Natural killer cell (primary cell): ENCODE results near the gene RUSC1. TPM values are rescaled to one million over a fixed set of nuclear protein-coding genes. Genes with fewer than 3 reads are reported as not detected.
A peak's percentile ranks its signal among the peaks of the same experiment; 100 is the strongest.

Source experiments
- ATAC-seq, 3 donors: fragments of 150-1000 bp in 2 of 3; fragments of 200-7000 bp in 1 of 3; cut with Tn5 transposase; 1 replicate in 1 of 3; 2 replicates in 2 of 3; pipeline ENCODE4 v1.10.0; 2021; ENCODE audit warnings: mild to moderate bottlenecking in 2 of 3, moderate library complexity in 2 of 3
- DNase-seq, 2 donors: peaks; one replicate each; pipeline versions ENCODE4 v3.0.0 to v3.0.0-alpha.2; 2013 to 2021; ENCODE audit warnings: mixed read lengths in 1 of 2
- H3K27ac ChIP-seq: one replicate; pipeline ENCODE4 v1.5.1; 2013; ENCODE audit warnings: mild to moderate bottlenecking, low read length
- H3K27me3 ChIP-seq: one replicate; pipeline ENCODE4 v1.6.1; 2013; ENCODE audit warnings: low read length; ENCODE audit not compliant: control insufficient read depth, insufficient read depth
- H3K36me3 ChIP-seq: one replicate; pipeline ENCODE4 v1.6.1; 2013; ENCODE audit warnings: low read length; ENCODE audit not compliant: control insufficient read depth, insufficient read depth
- H3K4me1 ChIP-seq: one replicate; pipeline ENCODE4 v1.6.1; 2013; ENCODE audit warnings: low read length; ENCODE audit not compliant: control insufficient read depth, insufficient read depth
- H3K4me3 ChIP-seq: one replicate; pipeline ENCODE4 v1.5.1; 2013; ENCODE audit warnings: low read length
- H3K9me3 ChIP-seq: one replicate; pipeline ENCODE4 v1.6.1; 2013; ENCODE audit warnings: low read length; ENCODE audit not compliant: control insufficient read depth, insufficient read depth
- H3K27ac Mint-ChIP-seq, 2 donors: one replicate each; pipeline ENCODE4 v1.8.0; 2022; ENCODE audit warnings: mild to moderate bottlenecking in 2 of 2, mixed read lengths in 2 of 2, moderate library complexity in 1 of 2
- H3K27me3 Mint-ChIP-seq, 2 donors: one replicate each; pipeline ENCODE4 v1.8.0; 2022; ENCODE audit warnings: low read depth in 2 of 2, mixed read lengths in 2 of 2
- H3K36me3 Mint-ChIP-seq: one replicate; pipeline ENCODE4 v1.8.0; 2022; ENCODE audit warnings: mixed read lengths
- H3K4me1 Mint-ChIP-seq, 2 donors: one replicate each; pipeline ENCODE4 v1.8.0; 2022; ENCODE audit warnings: mixed read lengths in 2 of 2
- H3K4me3 Mint-ChIP-seq: one replicate; pipeline ENCODE4 v1.8.0; 2022; ENCODE audit warnings: mild to moderate bottlenecking, moderate library complexity, mixed read lengths
- H3K9me3 Mint-ChIP-seq, 2 donors: one replicate each; pipeline ENCODE4 v1.8.0; 2022; ENCODE audit warnings: mixed read lengths in 2 of 2
- CTCF ChIP-seq: fragments of 200-600 bp; IDR thresholded peaks from one replicate; pipeline ENCODE4 v1.8.0; 2022; ENCODE audit warnings: antibody characterized with exemption
- WGBS: methylation state at CpG from one replicate; pipeline ENCODE4 v1.1.7; 2013; ENCODE audit warnings: missing lambda C conversion rate; ENCODE audit not compliant: insufficient coverage; 5-methylcytosine and 5-hydroxymethylcytosine counted together
- intact Hi-C: fragments of 100-400 bp; cut with micrococcal nuclease; formaldehyde crosslinking; loops from one replicate; pipeline ENCODE4 v1.14.2; 2022
- total RNA-seq, 4 donors: library from RNA; stranded (reverse); fragments of 120-200 nt in 1 of 4; gene quantifications; one replicate each; pipeline versions ENCODE4 v1.2.3 to v1.2.4, GENCODE V29; 2013 to 2022

Gene RUSC1
- total RNA-seq, 3 donors from 2014 or later (not counting 1 experiment from before 2014, with no cell fraction given), result 20.4 to 24.7 (median 21.5) TPM

- peaks cover 20 to 22% of the 10 kb centered on the region in 2 donors for H3K4me1 Mint-ChIP-seq
- no peak for TF ChIP-seq CTCF
- intact Hi-C loops, result no loop called here
- Histone ChIP-seq H3K27me3 (no peaks in the 10 kb centered on the region), H3K4me1 (peaks cover 27% of the 10 kb centered on the region), H3K27ac (no peak overlapping the region), H3K4me3 (no peak overlapping the region), H3K9me3 (no peaks in the 10 kb centered on the region), H3K36me3 (peaks cover 2% of the 10 kb centered on the region)
- no peak overlapping the region for H3K4me3 Mint-ChIP-seq
- peak overlapping the region in 1 of 2 donors; percentile 44 for H3K27ac Mint-ChIP-seq
- no peaks in the 10 kb centered on the region for H3K27me3 Mint-ChIP-seq
- no peaks in the 10 kb centered on the region for H3K9me3 Mint-ChIP-seq
- no peak for DNase-seq
- H3K36me3 Mint-ChIP-seq, result no peaks in the 10 kb centered on the region
- 85% methylated on average over 7 of the region's 7 CpGs for WGBS
- no peak for ATAC-seq
These were observed 14.8 kb upstream of the RUSC1 start for GRCh38 chr1:155305881-155306391.

GRCh38 chr1:155307247-155307740, 13.4 kb upstream of the RUSC1 start:
- intact Hi-C loops, result no loop called here
- peaks cover 27% of the 10 kb centered on the region for H3K4me1 ChIP-seq
- ATAC-seq, result no peak
- no peak overlapping the region for H3K4me3 ChIP-seq
- H3K27ac ChIP-seq, result peak overlapping the region; percentile 94
- WGBS, result 63% methylated on average over 6 of the region's 6 CpGs
- Mint-ChIP-seq H3K27me3 (no peaks in the 10 kb centered on the region), H3K4me3 (peak overlapping the region; percentile 49), H3K27ac (peak overlapping the region; percentile 97 to 98), H3K4me1 (peaks cover 20 to 25% of the 10 kb centered on the region in 2 donors), H3K36me3 (no peaks in the 10 kb centered on the region), H3K9me3 (no peaks in the 10 kb centered on the region)
- TF ChIP-seq CTCF, result no peak
- peaks cover 2% of the 10 kb centered on the region for H3K36me3 ChIP-seq
- no peaks in the 10 kb centered on the region for H3K27me3 ChIP-seq
- H3K9me3 ChIP-seq, result no peaks in the 10 kb centered on the region
- peak in 1 of 2 donors; percentile 48 for DNase-seq

- Histone ChIP-seq H3K27me3 (no peaks in the 10 kb centered on the region), H3K4me3 (peak within 1 kb of the TSS; percentile 67), H3K27ac (peak within 1 kb of the TSS; percentile 94), H3K36me3 (peaks cover 9% of the 10 kb centered on the region), H3K9me3 (no peaks in the 10 kb centered on the region), H3K4me1 (peaks cover 27% of the 10 kb centered on the region)
- Mint-ChIP-seq H3K36me3 (no peaks in the 10 kb centered on the region), H3K27me3 (no peaks in the 10 kb centered on the region), H3K9me3 (no peaks in the 10 kb centered on the region), H3K4me3 (peak within 1 kb of the TSS; percentile 97), H3K4me1 (peaks cover 20 to 28% of the 10 kb centered on the region in 2 donors), H3K27ac (peak within 1 kb of the TSS; percentile 97 to 98)
- ATAC-seq (peak; percentile 94 to 99 (median 96)), DNase-seq (peak; percentile 93 to 99)
- intact Hi-C loops, result loop anchor here (1.0 to 2.0 kb wide), 4 partner anchors 15 to 64 kb away; partner anchors contain the start of gene SCAMP3
- under 1% methylated on average over 51 of the region's 51 CpGs for WGBS
- no peak for TF ChIP-seq CTCF
These were observed 11.9 kb upstream of the RUSC1 start, which contains the start of gene FDPS for GRCh38 chr1:155308493-155309422. FDPS (plus strand) TSS chr1:155308866; CDS start chr1:155309790, 924 bp downstream.
